H1 (cell line): ENCODE results near the gene RIMS3. TPM values are rescaled to one million over a fixed set of nuclear protein-coding genes. Genes with fewer than 3 reads are reported as not detected.

ENCODE experiments used
- CHD1 ChIP-seq: IDR thresholded peaks from 2 replicates; pipeline ENCODE4 v1.6.1; 2012; ENCODE audit warnings: low read depth, low read length, improper control_type of control experiment
- CTCF ChIP-seq, 3 experiments: IDR thresholded peaks; 1 replicate in 2 of 3; 2 replicates in 1 of 3; pipeline versions ENCODE4 v1.5.1 to v1.6.1; 2011; ENCODE audit warnings: low read length in 3 of 3, mild to moderate bottlenecking in 3 of 3, inconsistent platforms in 2 of 3, low read depth in 1 of 3, moderate library complexity in 1 of 3; ENCODE audit not compliant: insufficient read depth in 1 of 3; ENCODE audit errors: control extremely low read depth in 1 of 3
- KDM5A ChIP-seq: fragments of 200-600 bp; IDR thresholded peaks from 2 replicates; pipeline ENCODE4 v1.7.1; 2012; ENCODE audit warnings: mild to moderate bottlenecking, low read length, inconsistent platforms, mixed read lengths
- MAX ChIP-seq: IDR thresholded peaks from 2 replicates; pipeline ENCODE4 v1.6.1; 2012; ENCODE audit warnings: inconsistent platforms
- RBBP5 ChIP-seq: IDR thresholded peaks from 2 replicates; pipeline ENCODE4 v1.7.1; 2012; ENCODE audit warnings: low read depth, mild to moderate bottlenecking, inconsistent platforms, low read length, moderate library complexity, borderline replicate concordance
- RNF2 ChIP-seq: fragments of 200-900, 300-1000 bp; sonication (generic); IDR thresholded peaks from 2 replicates; pipeline ENCODE4 v1.7.1; 2016; ENCODE audit warnings: borderline replicate concordance, low read depth, mild to moderate bottlenecking, antibody characterized with exemption, low read length; ENCODE audit not compliant: poor library complexity, severe bottlenecking; ENCODE audit errors: missing control alignments
- SAP30 ChIP-seq: fragments of 300-600 bp; sonication (generic); IDR thresholded peaks from 2 replicates; pipeline ENCODE4 v1.7.1; 2012; ENCODE audit warnings: low read length, moderate library complexity, mild to moderate bottlenecking, inconsistent platforms; ENCODE audit not compliant: insufficient read depth, insufficient replicate concordance
- SUZ12 ChIP-seq: fragments of 200-600 bp; sonication (generic); IDR thresholded peaks from 2 replicates; pipeline ENCODE4 v1.6.1; 2012; ENCODE audit warnings: mild to moderate bottlenecking, inconsistent platforms, low read length, moderate library complexity, mixed read lengths
- polyA plus RNA-seq, 7 experiments: library from polyadenylated mRNA; depleted of rRNA in 3 of 7; stranded (reverse) in 5 of 7; unstranded in 2 of 7; fragments of >200 nt in 5 of 7; fragments of 200-250 nt in 2 of 7; gene quantifications; 1 replicate in 5 of 7; 2 replicates in 1 of 7; 4 replicates in 1 of 7; pipeline versions ENCODE4 v1.2.1 to v1.2.3, GENCODE V29; 2011 to 2013; ENCODE audit warnings: missing spikeins in 2 of 7, mixed read lengths in 2 of 7
- total RNA-seq: library from RNA; stranded (reverse); fragmentation: NEBNext Ultra II Directional; extraction: Animal tissue kit (Norgen Biotek cat#: 25700); gene quantifications from 2 replicates; pipeline ENCODE4 v1.2.1, GENCODE V29; 2021

Gene RIMS3
- total and polyA plus RNA-seq, 2 of the 8 experiments (the other 6 are each of a cell fraction or from before 2014, with no cell fraction given): 13.3 to 20.6 TPM

GRCh38 chr1:40668769-40669525 is 3.5 kb upstream of the RIMS3 start (continued):
- TF ChIP-seq CTCF (IDR thresholded peaks at IDR 0.05; ENCODE audit: control extremely low read depth in 1 of 3, insufficient read depth in 1 of 3, low read depth in 1 of 3, low read length in 3 of 3) (peak; percentile 83 to 91 (median 87)), RNF2 (no peak), KDM5A (no peak), CHD1 (no peak), SUZ12 (no peak), RBBP5 (no peak), SAP30 (no peak), MAX (peak; percentile 38; the same call in 1 of the 2 replicates)
